MV-4-11 (cell line): ENCODE data around the gene FKBP5.
"Not testable (repeated sequence)": the region's sequence is repeated elsewhere in the genome, so short reads cannot be mapped to it uniquely, and the experiment has no call there.

Source experiments
- DNase-seq: peaks from one replicate; lab custom pipeline; 2025; lab: John Stamatoyannopoulos, UW

Gene FKBP5

DNA sequence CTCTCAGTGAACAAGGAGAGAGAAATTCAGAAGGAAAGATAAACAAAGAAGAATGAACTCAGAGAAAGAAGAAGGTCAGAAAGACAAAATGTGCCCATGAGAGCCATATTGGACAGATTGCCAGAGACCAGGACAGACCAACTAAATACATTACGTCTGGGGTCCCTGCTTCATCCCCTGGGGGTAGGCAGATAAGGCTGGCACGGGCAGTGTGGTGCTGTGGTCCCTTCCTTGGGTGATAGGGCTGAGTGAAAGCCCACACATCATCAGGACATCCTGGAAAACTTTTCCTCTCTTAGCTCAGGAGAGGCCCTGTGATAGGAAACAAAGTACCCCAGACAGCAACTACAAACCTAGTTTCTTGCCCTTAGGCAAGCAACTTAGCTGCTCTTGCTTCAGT, 34.9 kb upstream of the FKBP5 start:
- no peak for DNase-seq

DNA sequence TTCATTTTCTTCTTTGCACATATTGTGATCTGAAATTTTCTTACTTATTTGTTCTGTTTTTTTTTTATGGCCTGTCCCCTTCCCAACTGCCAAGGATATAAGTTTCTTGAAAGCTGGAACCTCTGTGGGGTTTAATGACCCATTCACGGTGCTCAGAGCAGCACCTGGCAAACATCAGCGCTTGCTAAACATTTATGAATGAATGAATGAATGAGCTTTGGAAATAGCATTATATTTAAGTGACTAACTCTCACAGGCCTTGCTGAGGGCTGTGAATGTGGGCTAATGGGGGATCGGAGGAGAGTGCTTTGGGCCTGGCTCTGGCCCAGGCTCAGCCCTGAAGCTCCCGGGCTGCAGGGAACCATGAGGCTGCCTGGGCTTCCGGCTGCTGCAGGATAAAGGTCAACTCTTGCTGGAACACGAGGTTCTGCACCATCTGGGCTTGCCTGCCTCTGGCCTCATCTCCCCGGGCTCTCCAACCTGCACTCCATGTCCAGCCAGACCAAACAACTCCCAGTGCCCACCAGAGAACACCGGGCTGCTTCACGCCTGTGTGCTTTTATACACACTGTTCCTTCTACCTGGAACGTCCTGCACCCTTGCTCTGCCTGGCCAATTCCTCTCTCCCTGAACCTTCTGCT, 33.5 kb upstream of the FKBP5 start:
- DNase-seq = no peak

DNA sequence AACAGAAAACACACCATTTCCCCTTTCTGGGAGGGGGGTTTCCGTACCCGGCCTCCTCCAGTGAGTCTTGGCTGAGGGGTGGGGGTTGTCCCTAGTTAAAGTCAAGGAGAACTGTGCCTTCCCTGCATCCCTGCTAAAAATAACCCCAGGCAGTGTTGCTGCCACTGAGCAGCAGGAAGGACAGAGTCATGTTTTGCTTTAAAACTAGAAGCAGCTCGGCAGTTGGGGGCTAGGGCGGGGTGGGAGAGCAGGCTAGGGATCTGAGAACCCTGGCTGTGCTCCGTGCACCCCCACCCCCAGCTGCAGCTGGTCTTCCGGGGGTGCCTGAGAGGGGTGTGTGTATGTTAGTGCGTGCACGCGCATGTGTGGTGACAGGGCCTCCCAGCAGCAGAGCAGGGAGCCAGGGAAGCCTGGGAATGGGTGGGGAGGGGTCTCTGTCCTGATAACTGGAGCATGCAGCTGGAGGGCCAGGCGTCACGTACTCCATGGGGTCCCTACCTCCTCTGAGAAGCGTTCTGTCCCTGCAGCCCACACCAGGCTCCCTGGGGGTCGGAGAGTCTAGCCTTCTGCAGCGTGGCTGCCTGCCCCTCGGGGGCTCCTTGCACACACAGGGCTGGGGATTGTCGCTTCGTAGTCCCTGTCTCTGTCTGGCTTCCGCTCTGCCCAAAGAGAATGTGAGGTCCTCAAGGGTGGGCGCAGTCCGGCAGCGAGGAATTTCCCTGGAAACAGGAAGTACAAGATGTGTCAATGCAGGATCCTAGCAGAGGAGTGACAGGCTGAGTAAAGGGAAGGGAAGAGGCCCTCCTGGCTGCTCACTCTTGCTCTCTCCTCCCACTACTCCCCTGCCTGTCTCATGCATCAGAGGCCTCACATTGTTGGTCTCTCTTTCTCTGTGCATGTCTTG, 31.4 kb upstream of the FKBP5 start:
- DNase-seq = peak; percentile 90

GRCh38 chr6:35719404-35719829, 30.7 kb upstream of the FKBP5 start:
- DNase-seq = no peak

DNA sequence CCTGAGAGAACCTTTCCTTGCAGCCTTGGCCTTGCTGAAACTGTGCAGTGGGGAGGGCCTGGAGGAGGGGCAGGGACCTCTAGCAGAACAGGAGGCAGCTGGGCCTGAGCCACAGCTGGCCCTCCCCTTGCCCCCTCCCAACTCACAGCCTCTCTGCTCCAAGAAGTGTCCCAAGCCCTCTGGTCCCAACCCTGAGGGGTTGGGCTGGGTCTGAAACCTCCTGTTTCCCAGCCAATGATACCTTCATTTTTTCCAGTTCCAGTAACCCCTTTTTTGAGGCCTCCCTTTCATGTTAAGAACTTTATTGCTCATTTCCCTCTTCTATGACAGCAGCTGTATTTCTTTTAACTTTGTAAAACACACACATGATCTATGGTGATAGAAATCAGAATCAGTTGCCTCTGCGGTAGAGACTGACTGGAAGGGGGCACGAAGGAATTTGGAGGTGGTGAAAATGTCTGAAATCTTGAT, 30.2 kb upstream of the FKBP5 start:
- DNase-seq = peak; percentile 46

GRCh38 chr6:35718375-35718736, 29.6 kb upstream of the FKBP5 start:
- DNase-seq = no peak

GRCh38 chr6:35717449-35718374, 29.0 kb upstream of the FKBP5 start:
- DNase-seq = peak; percentile 56

DNA sequence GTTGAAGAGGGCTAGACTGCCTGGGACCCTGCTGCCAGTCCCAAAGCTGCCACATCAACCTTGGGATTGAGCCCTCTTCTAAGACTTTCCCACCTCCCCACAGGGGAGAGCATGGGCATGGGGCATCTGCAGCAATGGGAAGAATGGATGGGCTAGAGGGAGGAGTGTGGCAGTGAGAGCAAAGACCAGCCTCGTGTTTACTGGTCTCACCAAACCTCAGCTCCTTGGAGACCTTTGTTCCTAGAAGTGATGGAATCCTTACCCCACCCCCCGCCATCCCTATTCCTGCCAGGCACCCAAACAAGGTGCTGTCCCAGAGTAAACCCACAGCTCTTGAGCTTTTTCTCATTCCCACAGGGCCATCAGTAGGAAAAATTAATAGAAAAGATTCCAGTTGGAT, 28.1 kb upstream of the FKBP5 start:
- DNase-seq = no peak

GRCh38 chr6:35713006-35713767, 24.5 kb upstream of the FKBP5 start:
- DNase-seq = no peak

- no peak for DNase-seq
Observed at GRCh38 chr6:35711731-35712130, 23.0 kb upstream of the FKBP5 start.

GRCh38 chr6:35710241-35710847, 21.6 kb upstream of the FKBP5 start:
- DNase-seq = no peak

DNA sequence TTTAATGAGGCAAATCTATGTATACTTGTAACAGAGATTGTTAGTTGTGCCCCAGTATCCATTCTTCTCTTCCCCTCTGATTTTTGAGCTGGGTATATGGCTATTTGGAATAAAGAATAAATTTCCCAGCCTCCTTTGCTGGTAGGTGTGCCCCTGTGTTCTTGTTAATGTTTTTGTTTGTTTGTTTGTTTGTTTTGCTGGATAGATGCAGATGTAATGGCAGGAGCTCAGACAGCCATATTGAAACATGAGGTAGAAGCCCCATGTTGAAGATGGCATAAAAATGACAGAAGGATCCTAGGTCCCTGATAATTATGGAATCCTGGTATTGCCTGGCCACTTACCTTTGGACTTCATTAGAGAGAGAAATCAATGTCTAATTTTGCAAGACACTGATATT, 19.9 kb upstream of the FKBP5 start:
- no peak for DNase-seq

- no peak for DNase-seq
Observed at GRCh38 chr6:35707714-35708407, 19.1 kb upstream of the FKBP5 start.

DNA sequence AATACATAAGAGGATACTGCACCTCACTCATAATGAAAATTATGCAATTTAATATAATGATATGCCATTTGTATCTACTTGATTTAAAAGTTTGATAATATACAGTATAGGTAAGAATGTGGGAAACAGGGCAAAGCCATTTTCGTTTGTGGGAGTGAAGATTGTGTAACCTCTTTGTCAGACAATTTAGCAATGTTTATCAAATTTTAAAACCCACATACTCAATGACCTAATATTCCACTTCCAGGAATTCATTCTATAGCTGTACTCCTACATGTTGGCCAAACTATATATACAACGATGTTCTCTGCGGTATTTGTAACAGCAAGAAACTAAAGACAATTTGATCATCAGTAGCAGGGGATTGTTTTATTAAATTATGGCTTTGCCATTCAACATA, 17.8 kb upstream of the FKBP5 start:
- DNase-seq = peak; percentile 89

- DNase-seq = peak; percentile 62
Observed at GRCh38 chr6:35703554-35703953, 14.8 kb upstream of the FKBP5 start.

GRCh38 chr6:35698858-35699257, 10.1 kb upstream of the FKBP5 start:
- DNase-seq = no peak

- not testable (repeated sequence) for DNase-seq
Observed at GRCh38 chr6:35698430-35698829, 9.7 kb upstream of the FKBP5 start.

DNA sequence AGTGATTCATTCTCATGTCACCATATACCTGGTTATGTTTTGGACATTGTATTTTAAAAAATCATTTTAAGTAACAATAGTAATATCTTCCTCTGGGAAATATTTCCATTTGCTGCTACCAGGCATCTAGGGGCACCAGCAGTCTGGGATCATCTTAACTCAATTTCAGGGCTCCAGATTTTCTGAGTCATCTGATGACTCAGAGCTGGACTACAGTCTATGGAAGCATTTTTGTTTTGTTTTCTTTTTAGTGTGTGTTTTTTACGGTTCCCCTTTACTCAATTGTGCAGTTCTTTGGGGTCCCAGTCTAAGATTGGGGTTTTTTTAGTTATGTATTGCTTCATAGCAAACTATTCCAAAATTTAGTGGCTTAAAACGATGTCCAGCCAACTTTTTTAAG, 5.7 kb upstream of the FKBP5 start:
- peak; percentile 52 for DNase-seq

GRCh38 chr6:35691027-35691824, 2.5 kb upstream of the FKBP5 start:
- DNase-seq = peak; percentile 87

GRCh38 chr6:35690484-35690883, 1.8 kb upstream of the FKBP5 start:
- DNase-seq = no peak
